H1 (cell line): ENCODE measurements around the gene TMEM54. TPM values are rescaled to one million over a fixed set of nuclear protein-coding genes. Genes with fewer than 3 reads are reported as not detected.

Experiments
- CBX5 ChIP-seq: fragments of 300-800, 300-1000 bp; sonication (generic); IDR thresholded peaks from 2 replicates; pipeline ENCODE4 v1.7.1; 2016; ENCODE audit warnings: antibody characterized with exemption, low read length, low read depth
- CHD7 ChIP-seq: fragments of 300-600 bp; sonication (generic); IDR thresholded peaks from 2 replicates; pipeline ENCODE4 v1.7.1; 2012; ENCODE audit warnings: low read length, moderate library complexity, mild to moderate bottlenecking, inconsistent platforms; ENCODE audit not compliant: insufficient replicate concordance
- CTCF ChIP-seq, 3 experiments: IDR thresholded peaks; 1 replicate in 2 of 3; 2 replicates in 1 of 3; pipeline versions ENCODE4 v1.5.1 to v1.6.1; 2011; ENCODE audit warnings: low read length in 3 of 3, mild to moderate bottlenecking in 3 of 3, inconsistent platforms in 2 of 3, low read depth in 1 of 3, moderate library complexity in 1 of 3; ENCODE audit not compliant: insufficient read depth in 1 of 3; ENCODE audit errors: control extremely low read depth in 1 of 3
- MAX ChIP-seq: IDR thresholded peaks from 2 replicates; pipeline ENCODE4 v1.6.1; 2012; ENCODE audit warnings: inconsistent platforms
- NRF1 ChIP-seq: IDR thresholded peaks from 2 replicates; pipeline ENCODE4 v1.6.1; 2011; ENCODE audit warnings: mild to moderate bottlenecking, low read depth, low read length, improper control_type of control experiment
- POU5F1 ChIP-seq: IDR thresholded peaks from 2 replicates; pipeline ENCODE4 v1.6.1; 2011; ENCODE audit warnings: low read depth, mild to moderate bottlenecking, low read length, moderate library complexity
- SIN3A ChIP-seq, 2 experiments: IDR thresholded peaks in 1 of 2; conservative IDR thresholded peaks in 1 of 2; 2 replicates each; pipeline ENCODE4 v1.6.1; 2011 to 2012; ENCODE audit warnings: low read length in 2 of 2, improper control_type of control experiment in 1 of 2, low read depth in 1 of 2, mild to moderate bottlenecking in 1 of 2
- TAF1 ChIP-seq: IDR thresholded peaks from 2 replicates; pipeline ENCODE4 v1.6.1; 2011; ENCODE audit warnings: mild to moderate bottlenecking, low read depth, low read length
- polyA plus RNA-seq, 7 experiments: library from polyadenylated mRNA; depleted of rRNA in 3 of 7; stranded (reverse) in 5 of 7; unstranded in 2 of 7; fragments of >200 nt in 5 of 7; fragments of 200-250 nt in 2 of 7; gene quantifications; 1 replicate in 5 of 7; 2 replicates in 1 of 7; 4 replicates in 1 of 7; pipeline versions ENCODE4 v1.2.1 to v1.2.3, GENCODE V29; 2011 to 2013; ENCODE audit warnings: missing spikeins in 2 of 7, mixed read lengths in 2 of 7
- total RNA-seq: library from RNA; stranded (reverse); fragmentation: NEBNext Ultra II Directional; extraction: Animal tissue kit (Norgen Biotek cat#: 25700); gene quantifications from 2 replicates; pipeline ENCODE4 v1.2.1, GENCODE V29; 2021

Gene TMEM54
- total and polyA plus RNA-seq, 2 of the 8 experiments (the other 6 are each of a cell fraction or from before 2014, with no cell fraction given) = 9.5 to 58.7 TPM

DNA sequence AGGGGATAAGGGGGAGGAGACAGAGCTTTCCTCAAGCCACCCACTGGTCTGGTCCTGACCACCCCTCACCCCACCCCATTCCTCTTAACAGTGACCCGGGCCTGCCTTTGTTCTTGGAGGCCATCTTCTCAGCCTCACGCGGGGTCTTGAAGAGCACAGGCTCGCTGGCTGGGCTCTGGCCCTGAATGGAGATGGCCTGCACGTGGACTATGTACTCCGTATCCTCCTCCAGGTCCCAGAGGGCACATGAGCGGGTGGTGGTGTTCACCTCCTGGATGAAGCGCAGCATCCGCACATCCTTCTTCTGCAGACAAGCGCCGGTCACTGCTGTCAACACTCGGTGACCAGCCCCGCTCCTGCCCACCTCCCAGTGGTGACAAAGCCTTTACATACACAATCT, 33.1 kb downstream of the TMEM54 start (continued):
- TF ChIP-seq CHD7 = no peak
- TF ChIP-seq SIN3A (conservative IDR thresholded peaks at IDR 0.05 in 1 of 2, IDR thresholded peaks at IDR 0.05 in 1 of 2; ENCODE audit: low read depth in 1 of 2, low read length in 2 of 2) = no peak
- no peak for TF ChIP-seq CBX5
- no peak for TF ChIP-seq TAF1
- no peak for TF ChIP-seq CTCF (IDR thresholded peaks at IDR 0.05; ENCODE audit: control extremely low read depth in 1 of 3, insufficient read depth in 1 of 3, low read depth in 1 of 3, low read length in 3 of 3)
- TF ChIP-seq MAX = no peak
- no peak for TF ChIP-seq NRF1
- no peak for TF ChIP-seq POU5F1
- TF ChIP-seq, all 59 proteins: peak for 0
